Stimulated activated naive B cell treated with anti-CD40 and anti-IgM and Interleukin-4, amounts not matched to agents 10 μg/mL and 1 μg/mL and 100 μg/mL, for 72 hours (primary cell): ENCODE results near the gene SAP130.

Source experiments
- ATAC-seq, 2 donors: fragments of 150-1000 bp; cut with Tn5 transposase; replicated peaks; 2 replicates each; pipeline ENCODE4 v1.10.0; 2021; ENCODE audit warnings: moderate library complexity in 1 of 2
- DNase-seq: peaks from one replicate; pipeline ENCODE4 v3.0.0; 2021
- H3K27ac Mint-ChIP-seq: one replicate; pipeline ENCODE4 v1.8.0; 2022; ENCODE audit warnings: mild to moderate bottlenecking, mixed read lengths
- H3K27me3 Mint-ChIP-seq, 2 donors: one replicate each; pipeline ENCODE4 v1.8.0; 2022; ENCODE audit warnings: mixed read lengths in 2 of 2
- H3K36me3 Mint-ChIP-seq, 2 donors: one replicate each; pipeline ENCODE4 v1.8.0; 2022; ENCODE audit warnings: mixed read lengths in 2 of 2, mild to moderate bottlenecking in 1 of 2
- H3K4me1 Mint-ChIP-seq, 2 donors: one replicate each; pipeline ENCODE4 v1.8.0; 2022; ENCODE audit warnings: mixed read lengths in 2 of 2, mild to moderate bottlenecking in 1 of 2
- H3K4me3 Mint-ChIP-seq, 2 donors: one replicate each; pipeline ENCODE4 v1.8.0; 2022; ENCODE audit warnings: mild to moderate bottlenecking in 2 of 2, mixed read lengths in 2 of 2, moderate library complexity in 1 of 2
- H3K9me3 Mint-ChIP-seq, 2 donors: one replicate each; pipeline ENCODE4 v1.8.0; 2022; ENCODE audit warnings: mixed read lengths in 2 of 2, mild to moderate bottlenecking in 1 of 2

The SAP130 gene

GRCh38 chr2:128038411-128038810 lies 10.6 kb upstream of the SAP130 start:
- H3K9me3 Mint-ChIP-seq: peaks cover 30 to 31% of the 10 kb centered on the region in 2 donors
- no peak overlapping the region for H3K4me3 Mint-ChIP-seq
- peaks cover 4 to 6% of the 10 kb centered on the region in 2 donors for H3K4me1 Mint-ChIP-seq
- ATAC-seq (peak in 1 of 2 donors; percentile 51), DNase-seq (no peak)
- H3K36me3 Mint-ChIP-seq: peaks cover 6 to 16% of the 10 kb centered on the region in 2 donors
- H3K27ac Mint-ChIP-seq: peak overlapping the region; percentile 52
- H3K27me3 Mint-ChIP-seq: peaks cover 28 to 33% of the 10 kb centered on the region in 2 donors

- peak in 1 of 2 donors; percentile 45 for ATAC-seq
- peaks cover 4 to 6% of the 10 kb centered on the region in 2 donors for H3K4me1 Mint-ChIP-seq
These were observed 9.8 kb upstream of the SAP130 start for GRCh38 chr2:128037649-128038048.

GRCh38 chr2:128036748-128037607 lies 9.1 kb upstream of the SAP130 start:
- Mint-ChIP-seq H3K9me3 (peaks cover 20 to 24% of the 10 kb centered on the region in 2 donors), H3K36me3 (peaks cover 7 to 11% of the 10 kb centered on the region in 2 donors), H3K27me3 (peaks cover 33 to 40% of the 10 kb centered on the region in 2 donors), H3K27ac (peak overlapping the region; percentile 2), H3K4me3 (no peak overlapping the region), H3K4me1 (peaks cover 4 to 6% of the 10 kb centered on the region in 2 donors)
- DNase-seq (no peak), ATAC-seq (no peak)

More at GRCh38 chr2:128037649-128038048, 9.8 kb upstream of the SAP130 start:
- no peak for DNase-seq
- H3K36me3 Mint-ChIP-seq: peaks cover 6 to 12% of the 10 kb centered on the region in 2 donors
- H3K9me3 Mint-ChIP-seq: peaks cover 23% of the 10 kb centered on the region in 2 donors
- no peak overlapping the region for H3K4me3 Mint-ChIP-seq
- H3K27ac Mint-ChIP-seq: peak overlapping the region; percentile 2
- peaks cover 32 to 39% of the 10 kb centered on the region in 2 donors for H3K27me3 Mint-ChIP-seq

- no peak overlapping the region for H3K4me3 Mint-ChIP-seq
- H3K9me3 Mint-ChIP-seq: peaks cover 8 to 11% of the 10 kb centered on the region in 2 donors
- H3K27ac Mint-ChIP-seq: no peak overlapping the region
- no peak for ATAC-seq
- H3K27me3 Mint-ChIP-seq: peaks cover 6 to 13% of the 10 kb centered on the region in 2 donors
- peaks cover 5 to 7% of the 10 kb centered on the region in 2 donors for H3K4me1 Mint-ChIP-seq
- no peak for DNase-seq
- H3K36me3 Mint-ChIP-seq: peaks cover 3 to 5% of the 10 kb centered on the region in 2 donors
These were observed 4.2 kb upstream of the SAP130 start for GRCh38 chr2:128032092-128032491.

GRCh38 chr2:128028668-128029054 lies 802 bp upstream of the SAP130 start:
- Mint-ChIP-seq H3K9me3 (peaks cover 0 to 4% of the 10 kb centered on the region in 2 donors), H3K4me3 (peak overlapping the region; percentile 69 to 92), H3K36me3 (peaks cover 3 to 4% of the 10 kb centered on the region in 2 donors), H3K27me3 (peaks cover 6 to 7% of the 10 kb centered on the region in 2 donors), H3K27ac (no peak overlapping the region), H3K4me1 (peaks cover 7 to 18% of the 10 kb centered on the region in 2 donors)
- ATAC-seq (no peak), DNase-seq (no peak)

GRCh38 chr2:128027278-128027800 lies 520 bp downstream of the SAP130 start:
- H3K4me3 Mint-ChIP-seq: peak overlapping the region; percentile 92 to 94
- no peaks in the 10 kb centered on the region for H3K27me3 Mint-ChIP-seq
- peaks cover 0 to 4% of the 10 kb centered on the region in 2 donors for H3K9me3 Mint-ChIP-seq
- H3K4me1 Mint-ChIP-seq: peaks cover 7 to 18% of the 10 kb centered on the region in 2 donors
- H3K27ac Mint-ChIP-seq: peak overlapping the region; percentile 97
- DNase-seq: peak; percentile 97
- H3K36me3 Mint-ChIP-seq: peaks cover 0 to 3% of the 10 kb centered on the region in 2 donors
- peak; percentile 88 to 90 for ATAC-seq

- Mint-ChIP-seq H3K36me3 (peaks cover 0 to 5% of the 10 kb centered on the region in 2 donors), H3K27me3 (no peaks in the 10 kb centered on the region), H3K4me3 (peak overlapping the region; percentile 92 to 94), H3K27ac (peak overlapping the region; percentile 96), H3K4me1 (peaks cover 7 to 18% of the 10 kb centered on the region in 2 donors), H3K9me3 (no peaks in the 10 kb centered on the region)
- DNase-seq: no peak
- ATAC-seq: peak; percentile 2 to 4
These were observed 1.2 kb downstream of the SAP130 start for GRCh38 chr2:128026448-128027277.

- Mint-ChIP-seq H3K27me3 (no peaks in the 10 kb centered on the region), H3K36me3 (peaks cover 0 to 5% of the 10 kb centered on the region in 2 donors), H3K4me3 (no peak overlapping the region), H3K9me3 (no peaks in the 10 kb centered on the region), H3K4me1 (peaks cover 7 to 18% of the 10 kb centered on the region in 2 donors), H3K27ac (no peak overlapping the region)
- ATAC-seq (no peak), DNase-seq (no peak)
These were observed 3.0 kb downstream of the SAP130 start for GRCh38 chr2:128024816-128025215.

- H3K9me3 Mint-ChIP-seq: no peaks in the 10 kb centered on the region
- H3K4me1 Mint-ChIP-seq: no peaks in the 10 kb centered on the region
- no peak overlapping the region for H3K4me3 Mint-ChIP-seq
- ATAC-seq (no peak), DNase-seq (no peak)
- H3K27ac Mint-ChIP-seq: no peak overlapping the region
- H3K36me3 Mint-ChIP-seq: peaks cover 27 to 37% of the 10 kb centered on the region in 2 donors
- H3K27me3 Mint-ChIP-seq: no peaks in the 10 kb centered on the region
These were observed 10.3 kb downstream of the SAP130 start for GRCh38 chr2:128017561-128017960.

- Mint-ChIP-seq H3K9me3 (no peaks in the 10 kb centered on the region), H3K36me3 (peaks cover 24 to 39% of the 10 kb centered on the region in 2 donors), H3K4me1 (no peaks in the 10 kb centered on the region), H3K27me3 (no peaks in the 10 kb centered on the region), H3K27ac (no peak overlapping the region), H3K4me3 (no peak overlapping the region)
- ATAC-seq: no peak
- DNase-seq: no peak
These were observed 11.2 kb downstream of the SAP130 start for GRCh38 chr2:128016620-128017019.

GRCh38 chr2:128012698-128013097 lies 15.2 kb downstream of the SAP130 start:
- Mint-ChIP-seq H3K4me1 (no peaks in the 10 kb centered on the region), H3K27me3 (no peaks in the 10 kb centered on the region), H3K4me3 (no peak overlapping the region), H3K9me3 (no peaks in the 10 kb centered on the region), H3K36me3 (peaks cover 53 to 71% of the 10 kb centered on the region in 2 donors), H3K27ac (no peak overlapping the region)
- ATAC-seq: no peak
- DNase-seq: no peak

- Mint-ChIP-seq H3K4me1 (no peaks in the 10 kb centered on the region), H3K4me3 (no peak overlapping the region), H3K27me3 (no peaks in the 10 kb centered on the region), H3K27ac (no peak overlapping the region), H3K9me3 (no peaks in the 10 kb centered on the region), H3K36me3 (peaks cover 51 to 65% of the 10 kb centered on the region in 2 donors)
- ATAC-seq (no peak), DNase-seq (no peak)
These were observed 19.7 kb downstream of the SAP130 start for GRCh38 chr2:128008074-128008672.

- DNase-seq (no peak), ATAC-seq (no peak)
- Mint-ChIP-seq H3K36me3 (peaks cover 49 to 62% of the 10 kb centered on the region in 2 donors), H3K9me3 (no peaks in the 10 kb centered on the region), H3K4me1 (no peaks in the 10 kb centered on the region), H3K27me3 (no peaks in the 10 kb centered on the region), H3K4me3 (no peak overlapping the region), H3K27ac (no peak overlapping the region)
These were observed 23.4 kb downstream of the SAP130 start for GRCh38 chr2:128004509-128004908.

GRCh38 chr2:128003463-128003862 lies 24.4 kb downstream of the SAP130 start:
- Mint-ChIP-seq H3K36me3 (peaks cover 49 to 62% of the 10 kb centered on the region in 2 donors), H3K9me3 (no peaks in the 10 kb centered on the region), H3K27me3 (no peaks in the 10 kb centered on the region), H3K27ac (no peak overlapping the region), H3K4me3 (no peak overlapping the region), H3K4me1 (no peaks in the 10 kb centered on the region)
- DNase-seq (no peak), ATAC-seq (no peak)
